ENCODE measurements around the gene SNAI1. TPM values are rescaled to one million over a fixed set of nuclear protein-coding genes. Genes with fewer than 3 reads are reported as not detected.

Gene SNAI1
- polyA plus RNA-seq, 1 donor (not counting 4 experiments of a cell fraction or from before 2014, with no cell fraction given) = not detected

GRCh38 chr20:50014570-50015562 lies 32.1 kb downstream of the SNAI1 start:
- Histone ChIP-seq H3K9ac (ENCODE audit: control insufficient read depth, extremely low read depth, insufficient read depth, low read length) (no peak overlapping the region), H3K4me3 (ENCODE audit: control insufficient read depth in 2 of 3, extremely low read depth in 1 of 3, insufficient read depth in 2 of 3, low read depth in 1 of 3, low read length in 3 of 3) (no peak overlapping the region), H3K9me1 (ENCODE audit: control insufficient read depth, extremely low read depth, insufficient read depth, low read length) (no peaks in the 10 kb centered on the region), H4K20me1 (ENCODE audit: control insufficient read depth, extremely low read depth, insufficient read depth, low read length) (no peaks in the 10 kb centered on the region), H3K4me2 (ENCODE audit: control insufficient read depth, extremely low read depth, insufficient read depth, low read depth, low read length) (no peak overlapping the region), H3K4me1 (ENCODE audit: control insufficient read depth, extremely low read depth, insufficient read depth, low read length) (peaks cover 9% of the 10 kb centered on the region), H3K36me3 (ENCODE audit: control insufficient read depth in 2 of 2, extremely low read depth in 1 of 2, insufficient read depth in 2 of 2, low read length in 2 of 2) (no peaks in the 10 kb centered on the region), H2AFZ (ENCODE audit: control insufficient read depth, low read length) (no peak overlapping the region), H3K27ac (ENCODE audit: control insufficient read depth, insufficient read depth, low read length) (no peak overlapping the region), H3K79me2 (ENCODE audit: control insufficient read depth, insufficient read depth, low read length) (no peaks in the 10 kb centered on the region), H3K9me3 (ENCODE audit: control insufficient read depth, low read depth, low read length) (no peaks in the 10 kb centered on the region), H3K27me3 (ENCODE audit: control insufficient read depth, extremely low read depth, insufficient read depth, low read length) (peaks cover 8% of the 10 kb centered on the region)
- DNase-seq (ENCODE audit: low read depth, low spot score) (no peak), FAIRE-seq (no peak)
- no peak for TF ChIP-seq EZH2 (IDR thresholded peaks at IDR 0.05; ENCODE audit: low read length)
- no peak for TF ChIP-seq CTCF (optimal IDR thresholded peaks at IDR 0.05 in 1 of 3, IDR thresholded peaks at IDR 0.05 in 1 of 3, conservative IDR thresholded peaks at IDR 0.05 in 1 of 3; ENCODE audit: extremely low read depth in 1 of 3, insufficient read depth in 2 of 3, low read length in 3 of 3)
- dilution Hi-C loops (cut with MboI; ENCODE audit: extremely low pct_ligation_motif_present, low sequenced_read_pairs) = no loop called here

- Histone ChIP-seq H3K9me3 (ENCODE audit: control insufficient read depth, low read depth, low read length) (no peaks in the 10 kb centered on the region), H3K36me3 (ENCODE audit: control insufficient read depth in 2 of 2, extremely low read depth in 1 of 2, insufficient read depth in 2 of 2, low read length in 2 of 2) (no peaks in the 10 kb centered on the region), H3K4me2 (ENCODE audit: control insufficient read depth, extremely low read depth, insufficient read depth, low read depth, low read length) (no peak overlapping the region), H2AFZ (ENCODE audit: control insufficient read depth, low read length) (no peak overlapping the region), H3K79me2 (ENCODE audit: control insufficient read depth, insufficient read depth, low read length) (no peaks in the 10 kb centered on the region), H3K27ac (ENCODE audit: control insufficient read depth, insufficient read depth, low read length) (no peak overlapping the region), H3K4me1 (ENCODE audit: control insufficient read depth, extremely low read depth, insufficient read depth, low read length) (peaks cover 17% of the 10 kb centered on the region), H3K4me3 (ENCODE audit: control insufficient read depth in 2 of 3, extremely low read depth in 1 of 3, insufficient read depth in 2 of 3, low read depth in 1 of 3, low read length in 3 of 3) (no peak overlapping the region), H3K9ac (ENCODE audit: control insufficient read depth, extremely low read depth, insufficient read depth, low read length) (no peak overlapping the region), H4K20me1 (ENCODE audit: control insufficient read depth, extremely low read depth, insufficient read depth, low read length) (peaks cover 3% of the 10 kb centered on the region), H3K27me3 (ENCODE audit: control insufficient read depth, extremely low read depth, insufficient read depth, low read length) (peaks cover 2% of the 10 kb centered on the region), H3K9me1 (ENCODE audit: control insufficient read depth, extremely low read depth, insufficient read depth, low read length) (no peaks in the 10 kb centered on the region)
- no peak for TF ChIP-seq CTCF (optimal IDR thresholded peaks at IDR 0.05 in 1 of 3, IDR thresholded peaks at IDR 0.05 in 1 of 3, conservative IDR thresholded peaks at IDR 0.05 in 1 of 3; ENCODE audit: extremely low read depth in 1 of 3, insufficient read depth in 2 of 3, low read length in 3 of 3)
- dilution Hi-C loops (cut with MboI; ENCODE audit: extremely low pct_ligation_motif_present, low sequenced_read_pairs) = no loop called here
- FAIRE-seq = no peak
- no peak for DNase-seq (ENCODE audit: low read depth, low spot score)
Observed at GRCh38 chr20:50015636-50015992, 32.8 kb downstream of the SNAI1 start.

Data from keratinocyte (primary cell).